Brain microvascular endothelial cell (primary cell): ENCODE measurements around the gene SCGB3A1.

Experiments used
- DNase-seq: peaks from one replicate; pipeline ENCODE4 v3.0.0-alpha.2; 2020
- H3K27ac ChIP-seq: fragments of 250-450 bp; sonication (Bioruptor Pico); 2 replicates; pipeline ENCODE4 v1.5.1; 2020; ENCODE audit warnings: mild to moderate bottlenecking, moderate library complexity
- H3K27me3 ChIP-seq: fragments of 250-450 bp; sonication (Bioruptor Pico); replicated peaks from 2 replicates; pipeline ENCODE4 v1.5.1; 2020; ENCODE audit warnings: mild to moderate bottlenecking
- H3K36me3 ChIP-seq: fragments of 250-450 bp; sonication (Bioruptor Pico); replicated peaks from 2 replicates; pipeline ENCODE4 v1.5.1; 2020; ENCODE audit warnings: mild to moderate bottlenecking
- H3K4me3 ChIP-seq: 2 replicates; pipeline ENCODE4 v1.5.1; 2011; ENCODE audit warnings: low read depth, mild to moderate bottlenecking, control low read depth, low read length, moderate library complexity
- in situ Hi-C: cut with HindIII; loops from 2 replicates; pipeline ENCODE4 v1.10.0; 2017; ENCODE audit warnings: low sequenced_read_pairs, low pct_ligation_motif_present
- TF ChIP-seq, protein P1 (sequence below): IDR thresholded peaks from 2 replicates; pipeline ENCODE4 v1.5.1; 2011; ENCODE audit warnings: low read depth, mild to moderate bottlenecking, moderate library complexity, low read length, control low read depth, inconsistent platforms; ENCODE audit errors: missing control alignments

SCGB3A1 gene

DNA sequence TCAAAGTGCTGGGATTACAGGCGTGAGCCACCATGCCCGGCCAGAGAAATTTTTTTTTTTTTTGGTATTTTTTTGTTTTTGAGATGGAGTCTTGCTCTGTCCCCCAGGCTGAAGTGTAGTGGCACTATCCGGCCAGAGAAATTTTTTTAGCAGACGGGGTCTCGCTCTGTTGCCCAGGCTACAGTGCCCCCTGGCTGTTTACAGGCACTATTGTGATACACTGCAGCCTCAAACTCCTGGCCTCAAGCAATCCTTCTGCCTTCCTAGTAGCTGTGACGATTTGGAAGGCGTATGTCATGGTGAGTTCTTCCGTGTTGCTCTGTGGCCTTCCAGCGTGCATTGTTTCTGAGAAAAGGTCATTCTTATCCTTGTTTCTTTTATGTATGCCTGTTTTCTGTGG, 49.6 kb downstream of the SCGB3A1 start:
- TF ChIP-seq, protein P1, sequence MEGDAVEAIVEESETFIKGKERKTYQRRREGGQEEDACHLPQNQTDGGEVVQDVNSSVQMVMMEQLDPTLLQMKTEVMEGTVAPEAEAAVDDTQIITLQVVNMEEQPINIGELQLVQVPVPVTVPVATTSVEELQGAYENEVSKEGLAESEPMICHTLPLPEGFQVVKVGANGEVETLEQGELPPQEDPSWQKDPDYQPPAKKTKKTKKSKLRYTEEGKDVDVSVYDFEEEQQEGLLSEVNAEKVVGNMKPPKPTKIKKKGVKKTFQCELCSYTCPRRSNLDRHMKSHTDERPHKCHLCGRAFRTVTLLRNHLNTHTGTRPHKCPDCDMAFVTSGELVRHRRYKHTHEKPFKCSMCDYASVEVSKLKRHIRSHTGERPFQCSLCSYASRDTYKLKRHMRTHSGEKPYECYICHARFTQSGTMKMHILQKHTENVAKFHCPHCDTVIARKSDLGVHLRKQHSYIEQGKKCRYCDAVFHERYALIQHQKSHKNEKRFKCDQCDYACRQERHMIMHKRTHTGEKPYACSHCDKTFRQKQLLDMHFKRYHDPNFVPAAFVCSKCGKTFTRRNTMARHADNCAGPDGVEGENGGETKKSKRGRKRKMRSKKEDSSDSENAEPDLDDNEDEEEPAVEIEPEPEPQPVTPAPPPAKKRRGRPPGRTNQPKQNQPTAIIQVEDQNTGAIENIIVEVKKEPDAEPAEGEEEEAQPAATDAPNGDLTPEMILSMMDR, result no peak
- no peak for DNase-seq
- no peak overlapping the region for H3K4me3 ChIP-seq
- no peaks in the 10 kb centered on the region for H3K36me3 ChIP-seq
- H3K27ac ChIP-seq, result no peak overlapping the region
- H3K27me3 ChIP-seq, result no peaks in the 10 kb centered on the region
- in situ Hi-C loops, result no loop called here
